ENCODE results near the gene BCAS4.
"Not testable (repeated sequence)": the region's sequence is repeated elsewhere in the genome, so short reads cannot be mapped to it uniquely, and the experiment has no call there.

Gene BCAS4, protein sequence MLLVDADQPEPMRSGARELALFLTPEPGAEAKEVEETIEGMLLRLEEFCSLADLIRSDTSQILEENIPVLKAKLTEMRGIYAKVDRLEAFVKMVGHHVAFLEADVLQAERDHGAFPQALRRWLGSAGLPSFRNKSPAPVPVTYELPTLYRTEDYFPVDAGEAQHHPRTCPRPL

DNA sequence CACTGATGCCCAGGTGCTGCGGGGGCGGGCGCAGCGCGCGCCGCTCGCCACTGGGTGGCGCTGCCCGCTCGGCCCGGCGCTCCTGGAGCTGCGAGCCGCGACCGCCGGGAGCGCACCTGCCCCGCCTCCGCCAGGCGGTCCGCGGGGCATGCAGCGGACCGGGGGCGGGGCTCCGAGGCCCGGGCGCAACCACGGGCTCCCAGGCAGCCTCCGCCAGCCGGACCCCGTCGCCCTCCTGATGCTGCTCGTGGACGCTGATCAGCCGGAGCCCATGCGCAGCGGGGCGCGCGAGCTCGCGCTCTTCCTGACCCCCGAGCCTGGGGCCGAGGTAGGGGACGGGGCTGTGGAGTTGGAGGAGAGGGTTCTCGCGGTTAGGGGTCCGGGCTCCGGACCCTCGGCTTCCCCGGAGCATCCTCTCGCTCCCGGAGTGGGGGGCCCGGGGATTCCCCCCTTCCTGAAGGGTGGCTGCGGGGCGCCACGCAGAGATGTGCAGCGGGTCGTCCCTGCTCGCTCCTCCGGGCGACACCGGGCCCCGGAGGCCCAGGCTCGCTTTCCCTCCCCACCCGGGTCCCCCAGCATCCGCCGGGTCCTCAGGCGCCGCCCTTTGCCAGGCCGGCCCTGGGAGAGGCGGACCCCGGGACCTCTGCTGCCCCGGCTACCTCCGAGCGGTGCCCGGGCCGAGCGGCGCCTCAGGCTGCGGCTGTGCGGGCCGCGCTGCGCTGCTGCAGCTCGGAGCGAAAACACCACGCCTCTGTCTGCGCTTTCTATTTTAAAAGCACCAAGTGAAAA is at the start of gene BCAS4:
BCAS4 (plus strand) TSS at position 216 of the 789 bp plus-strand sequence; CDS start at position 239, 23 bp downstream.
- peak; percentile 91 for DNase-seq

- no peak for DNase-seq
Measured at GRCh38 chr20:50745634-50746137, 49.2 kb upstream of the BCAS4 start.

- no peak for DNase-seq
Measured at GRCh38 chr20:50746138-50746940, 48.5 kb upstream of the BCAS4 start.

- no peak for DNase-seq
Measured at GRCh38 chr20:50747275-50747674, 47.6 kb upstream of the BCAS4 start.

DNA sequence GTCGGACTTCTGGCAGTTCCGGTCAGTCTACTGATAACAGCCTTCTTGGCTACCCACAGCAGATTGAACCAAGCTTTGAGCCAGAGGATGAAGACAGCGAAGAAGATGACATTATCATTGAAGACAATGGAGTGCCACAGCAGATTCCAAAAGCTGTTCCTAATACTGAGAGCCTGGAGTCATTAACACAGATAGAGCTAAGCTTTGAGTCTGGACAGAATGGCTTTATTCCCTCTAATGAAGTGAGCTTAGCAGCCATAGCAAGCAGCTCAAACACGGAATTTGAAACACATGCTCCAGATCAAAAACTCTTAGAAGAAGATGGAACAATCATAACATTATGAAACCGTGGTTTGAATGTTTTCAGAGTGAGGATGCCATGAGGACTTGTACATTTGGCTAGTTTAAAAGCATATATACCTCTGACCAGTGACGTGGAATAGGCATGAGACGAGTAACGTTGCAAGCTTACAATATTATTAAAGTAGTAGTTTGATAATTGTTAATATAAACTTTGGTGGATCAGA is 44.7 kb upstream of the BCAS4 start:
- DNase-seq, result no peak

GRCh38 chr20:50753152-50753551 is 41.7 kb upstream of the BCAS4 start:
- DNase-seq, result no peak

GRCh38 chr20:50754420-50754819 is 40.4 kb upstream of the BCAS4 start:
- no peak for DNase-seq

DNA sequence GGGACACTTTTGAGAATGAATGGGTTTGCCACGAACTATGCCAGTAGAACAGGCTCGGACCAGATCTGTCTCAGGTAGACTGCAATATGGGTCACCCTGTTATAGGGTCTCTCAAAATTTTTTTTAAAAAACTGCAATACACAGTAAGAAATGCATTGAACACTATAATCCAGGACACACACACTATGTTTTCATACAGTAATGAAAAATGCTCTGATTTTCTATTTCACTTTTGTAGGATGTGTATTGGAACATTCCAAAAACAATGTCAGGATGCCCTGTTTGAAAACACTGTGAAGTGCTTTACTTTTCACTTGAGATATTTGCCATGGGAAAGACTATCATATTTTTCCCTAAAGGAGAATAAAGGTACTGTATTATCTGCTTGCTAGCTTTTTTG is 38.4 kb upstream of the BCAS4 start:
- no peak for DNase-seq

DNA sequence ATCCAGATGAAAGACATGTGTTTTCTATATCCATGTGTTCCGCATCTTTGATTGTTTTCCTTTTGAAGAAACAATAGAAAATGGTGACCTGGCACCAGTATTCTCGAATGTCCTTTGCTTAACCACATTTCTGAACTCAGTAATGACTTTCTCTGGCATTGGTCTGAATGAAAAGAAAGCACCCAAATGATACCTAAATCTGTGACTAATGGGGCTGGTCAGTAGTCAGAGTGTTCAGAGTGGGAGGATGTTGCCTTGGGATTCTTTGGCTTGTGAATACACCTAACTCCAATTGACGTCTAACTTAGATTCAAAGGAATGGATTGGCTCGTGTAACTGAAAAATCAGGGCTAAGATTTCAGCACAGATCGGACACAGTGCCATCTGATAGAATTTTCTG is 36.4 kb upstream of the BCAS4 start:
- DNase-seq, result no peak

DNA sequence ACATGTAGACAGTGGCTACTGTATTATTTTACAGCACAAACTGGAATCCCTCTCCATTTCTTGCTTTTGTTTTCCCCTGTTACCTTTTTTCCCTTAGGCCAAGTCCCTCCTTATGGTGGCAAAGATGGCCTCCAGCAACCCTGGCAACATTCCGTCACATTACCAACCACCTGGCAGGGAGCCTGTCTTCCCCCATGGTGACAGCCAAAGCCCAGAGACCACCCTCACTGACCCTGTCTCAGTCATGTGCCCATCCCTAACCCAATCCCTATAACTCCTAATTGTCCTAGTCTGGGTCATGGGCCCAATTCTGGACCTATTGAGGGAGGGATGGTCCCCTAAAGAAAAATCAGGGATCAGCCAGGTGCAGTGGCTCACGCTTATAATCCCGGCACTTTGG is 35.9 kb upstream of the BCAS4 start:
- no peak for DNase-seq

- DNase-seq, result no peak
Measured at GRCh38 chr20:50759678-50760077, 35.2 kb upstream of the BCAS4 start.

DNA sequence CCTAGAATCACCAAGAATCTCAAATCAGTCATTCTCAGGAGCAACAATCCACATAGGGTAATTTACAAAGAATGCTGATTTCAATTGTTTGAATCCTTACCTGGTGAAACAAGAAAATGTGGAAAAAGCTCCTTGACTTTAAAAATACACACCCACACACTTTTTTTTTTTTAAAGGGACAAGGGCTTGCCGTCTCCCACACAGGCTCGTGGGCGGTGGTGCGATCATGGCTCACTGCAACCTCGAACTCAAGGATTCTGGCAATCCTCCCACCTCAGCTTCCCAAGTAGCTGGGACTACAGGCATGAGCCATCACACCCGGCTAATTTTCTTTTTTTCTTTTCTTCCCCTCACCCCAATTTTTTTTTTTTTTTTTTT is 32.8 kb upstream of the BCAS4 start:
- no peak for DNase-seq

DNA sequence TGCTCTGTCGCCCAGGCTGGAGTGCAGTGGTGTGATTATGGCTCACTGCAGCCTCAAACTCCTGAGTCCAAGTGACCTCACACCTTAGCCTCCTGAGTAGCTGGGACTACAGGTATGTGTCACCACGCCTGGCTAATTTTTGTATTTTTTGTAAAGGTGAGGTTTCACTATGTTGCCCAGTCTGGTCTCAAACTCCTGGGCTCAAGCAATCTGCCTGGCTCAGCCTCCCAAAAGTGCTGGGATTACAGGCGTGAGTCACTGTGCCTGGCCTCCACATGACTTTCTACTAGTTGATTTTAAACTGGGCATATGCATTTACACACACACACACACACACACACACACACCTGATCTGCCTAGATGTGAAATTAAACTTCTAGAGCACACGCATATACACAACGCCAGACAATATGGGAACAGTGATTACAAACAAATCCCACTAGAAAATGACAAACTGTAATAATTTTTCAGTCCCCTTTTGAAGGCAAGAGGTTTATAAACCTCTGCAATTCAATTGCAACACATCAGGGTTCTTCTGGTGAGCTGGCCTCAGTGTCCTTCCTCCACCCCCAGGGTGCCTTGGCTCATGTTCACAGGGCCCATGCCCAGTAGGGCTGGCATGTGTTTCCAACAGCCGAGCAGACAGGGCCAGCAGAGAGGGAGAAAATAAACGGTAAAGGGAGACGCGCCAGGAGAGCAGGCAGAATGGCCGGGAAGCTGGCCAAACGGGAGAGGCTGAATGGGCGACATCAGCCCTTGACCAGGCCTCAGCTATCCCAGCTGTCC is 32.2 kb upstream of the BCAS4 start:
- no peak for DNase-seq

GRCh38 chr20:50763550-50764458 is 31.1 kb upstream of the BCAS4 start:
- not testable (repeated sequence) for DNase-seq

- not testable (repeated sequence) for DNase-seq
Measured at GRCh38 chr20:50765251-50765650, 29.6 kb upstream of the BCAS4 start.

GRCh38 chr20:50765674-50766073 is 29.2 kb upstream of the BCAS4 start:
- no peak for DNase-seq

- not testable (repeated sequence) for DNase-seq
Measured at GRCh38 chr20:50766955-50767809, 27.7 kb upstream of the BCAS4 start.

GRCh38 chr20:50768991-50769390 is 25.9 kb upstream of the BCAS4 start:
- DNase-seq, result not testable (repeated sequence)

DNA sequence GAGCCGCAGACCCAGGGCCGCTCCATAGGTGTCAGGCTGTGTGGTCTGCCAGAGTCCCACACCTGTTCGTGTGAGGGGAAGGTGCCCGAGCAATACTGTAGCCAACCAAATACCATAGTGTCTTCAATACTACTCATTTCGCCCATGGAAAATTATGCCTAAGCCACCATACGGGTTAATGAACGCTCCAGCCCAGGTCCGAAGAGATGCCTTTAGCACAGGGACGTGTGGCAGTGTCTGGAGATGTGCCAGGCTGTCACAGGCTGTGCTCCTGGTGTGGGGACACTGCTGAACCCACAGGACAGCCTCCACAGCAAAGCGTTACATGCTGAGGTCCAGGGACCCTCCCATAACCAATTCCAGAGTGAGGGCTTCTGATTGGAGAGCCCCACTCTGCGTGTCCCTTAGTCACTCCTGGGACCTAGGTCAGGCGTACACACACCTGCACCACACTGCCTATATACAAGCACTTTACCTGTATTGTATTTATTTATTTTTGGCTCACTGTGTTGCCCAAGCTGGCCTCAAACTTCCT is 25.2 kb upstream of the BCAS4 start:
- DNase-seq, result not testable (repeated sequence)

Data from activated CD4-positive, CD25-positive, alpha-beta regulatory T cell treated with anti-CD3 and anti-CD28 coated beads, Interleukin-2, amount 50 U/mL, for 72 hours (primary cell).